OCI-LY3 (cell line): ENCODE data around the gene PGLYRP4.

Experiments
- H2AFZ ChIP-seq: fragments of 200-600, 300-600 bp; shearing (Covaris generic); 2 replicates; pipeline ENCODE4 v1.6.0; 2014; ENCODE audit warnings: antibody characterized with exemption, low read depth, low read length
- H3K27ac ChIP-seq: fragments of 200-600, 300-600 bp; sonication (generic); 2 replicates; pipeline ENCODE4 v1.5.1; 2014; ENCODE audit warnings: mild to moderate bottlenecking, low read length, moderate library complexity, mixed read lengths
- H3K27me3 ChIP-seq: fragments of 200-600, 300-600 bp; sonication (generic); 2 replicates; pipeline ENCODE4 v1.6.1; 2014; ENCODE audit warnings: low read depth, low read length, mixed read lengths
- H3K36me3 ChIP-seq: fragments of 200-600, 300-600 bp; sonication (generic); replicated peaks from 2 replicates; pipeline ENCODE3; 2014; ENCODE audit warnings: low read depth, low read length, mixed read lengths
- H3K4me1 ChIP-seq: fragments of 300-600, 200-600 bp; sonication (generic); 2 replicates; pipeline ENCODE4 v1.6.1; 2014; ENCODE audit warnings: low read length, mixed read lengths
- H3K4me2 ChIP-seq: fragments of 200-600, 300-600 bp; sonication (generic); 2 replicates; pipeline ENCODE4 v1.6.1; 2014; ENCODE audit warnings: low read length, mixed read lengths
- H3K4me3 ChIP-seq: fragments of 300-600, 200-600 bp; sonication (generic); 2 replicates; pipeline ENCODE4 v1.5.1; 2014; ENCODE audit warnings: antibody characterized with exemption, mild to moderate bottlenecking, low read length, moderate library complexity
- H3K79me2 ChIP-seq: fragments of 300-600, 200-600 bp; shearing (Covaris generic); 2 replicates; pipeline ENCODE4 v1.6.1; 2014; ENCODE audit warnings: mild to moderate bottlenecking, low read length, mixed read lengths
- H3K9ac ChIP-seq: fragments of 300-600, 200-600 bp; shearing (Covaris generic); 2 replicates; pipeline ENCODE4 v1.6.0; 2014; ENCODE audit warnings: mild to moderate bottlenecking, low read length, moderate library complexity
- H3K9me3 ChIP-seq: fragments of 200-600, 300-600 bp; shearing (Covaris generic); 2 replicates; pipeline ENCODE4 v1.6.1; 2014; ENCODE audit warnings: low read length, mixed read lengths; ENCODE audit not compliant: insufficient read depth
- H4K20me1 ChIP-seq: fragments of 200-600, 300-600 bp; sonication (generic); 2 replicates; pipeline ENCODE4 v1.6.1; 2016; ENCODE audit warnings: low read length, mixed read lengths; ENCODE audit not compliant: insufficient read depth
- CTCF ChIP-seq: fragments of 200-600, 300-600 bp; sonication (generic); IDR thresholded peaks from 2 replicates; pipeline ENCODE4 v1.5.1; 2014; ENCODE audit warnings: antibody characterized with exemption, low read length, low read depth
- EZH2phosphoT487 ChIP-seq: fragments of 200-600 bp; shearing (Covaris generic); IDR thresholded peaks from 2 replicates; pipeline ENCODE4 v1.6.1; 2018; ENCODE audit warnings: antibody characterized with exemption, mixed run types, low read depth

The PGLYRP4 gene

GRCh38 chr1:153393926-153394325, 45.3 kb upstream of the PGLYRP4 start:
- no peak for TF ChIP-seq EZH2phosphoT487
- peak; percentile 10; the same call in 1 of the 2 replicates for TF ChIP-seq CTCF
- H3K27ac ChIP-seq: no peak overlapping the region
- H3K79me2 ChIP-seq: no peaks in the 10 kb centered on the region
- H3K27me3 ChIP-seq: peaks cover 74% of the 10 kb centered on the region
- no peaks in the 10 kb centered on the region for H3K9me3 ChIP-seq
- H3K4me1 ChIP-seq: no peaks in the 10 kb centered on the region
- no peaks in the 10 kb centered on the region for H3K36me3 ChIP-seq
- H3K9ac ChIP-seq: no peak overlapping the region
- H3K4me2 ChIP-seq: no peak overlapping the region
- H4K20me1 ChIP-seq: no peaks in the 10 kb centered on the region
- no peak overlapping the region for H2AFZ ChIP-seq
- no peak overlapping the region for H3K4me3 ChIP-seq

- Histone ChIP-seq H3K36me3 (no peaks in the 10 kb centered on the region), H3K27me3 (peaks cover 77% of the 10 kb centered on the region), H3K4me1 (no peaks in the 10 kb centered on the region), H3K27ac (no peak overlapping the region), H3K79me2 (no peaks in the 10 kb centered on the region), H3K4me2 (no peak overlapping the region), H3K9ac (no peak overlapping the region), H3K4me3 (no peak overlapping the region), H2AFZ (no peak overlapping the region), H4K20me1 (no peaks in the 10 kb centered on the region), H3K9me3 (no peaks in the 10 kb centered on the region)
- no peak for TF ChIP-seq CTCF
- no peak for TF ChIP-seq EZH2phosphoT487
Measured at GRCh38 chr1:153392822-153393221, 44.2 kb upstream of the PGLYRP4 start.

GRCh38 chr1:153392258-153392657, 43.6 kb upstream of the PGLYRP4 start:
- Histone ChIP-seq H3K36me3 (no peaks in the 10 kb centered on the region), H3K27me3 (peaks cover 80% of the 10 kb centered on the region), H3K9ac (no peak overlapping the region), H4K20me1 (no peaks in the 10 kb centered on the region), H3K79me2 (no peaks in the 10 kb centered on the region), H3K27ac (no peak overlapping the region), H3K9me3 (no peaks in the 10 kb centered on the region), H3K4me1 (no peaks in the 10 kb centered on the region), H3K4me2 (no peak overlapping the region), H2AFZ (no peak overlapping the region), H3K4me3 (no peak overlapping the region)
- no peak for TF ChIP-seq CTCF
- no peak for TF ChIP-seq EZH2phosphoT487

- no peak within 1 kb of the TSS for H2AFZ ChIP-seq
Measured at GRCh38 chr1:153390938-153391710, 42.5 kb upstream of the PGLYRP4 start, which contains the start of gene S100A8. TSS of gene S100A8 (minus strand) at chr1:153391073. CDS start at chr1:153390535, 538 bp downstream.

More at GRCh38 chr1:153390938-153391710, 42.5 kb upstream of the PGLYRP4 start, which contains the start of gene S100A8:
- H3K27ac ChIP-seq: no peak within 1 kb of the TSS
- no peak within 1 kb of the TSS for H3K9ac ChIP-seq
- H3K36me3 ChIP-seq: no peaks in the 10 kb centered on the region
- no peaks in the 10 kb centered on the region for H3K4me1 ChIP-seq
- H3K4me3 ChIP-seq: no peak within 1 kb of the TSS
- no peaks in the 10 kb centered on the region for H4K20me1 ChIP-seq
- peaks cover 84% of the 10 kb centered on the region for H3K27me3 ChIP-seq
- H3K9me3 ChIP-seq: no peaks in the 10 kb centered on the region
- TF ChIP-seq EZH2phosphoT487 (no peak), CTCF (no peak)
- no peak within 1 kb of the TSS for H3K4me2 ChIP-seq
- no peaks in the 10 kb centered on the region for H3K79me2 ChIP-seq
